Esophagus (tissue), 2 donors: Measurements from ENCODE around the gene NDUFV3. TPM values are rescaled to one million over a fixed set of nuclear protein-coding genes. Genes with fewer than 3 reads are reported as not detected.
"Not testable (repeated sequence)": the region's sequence is repeated elsewhere in the genome, so short reads cannot be mapped to it uniquely, and the experiment has no call there.

ENCODE experiments used
- H3K27ac ChIP-seq, 2 donors: one replicate each; pipeline ENCODE4 v1.5.1; 2013; ENCODE audit warnings: low read depth in 2 of 2, mild to moderate bottlenecking in 2 of 2, inconsistent platforms in 1 of 2, low read length in 1 of 2, moderate library complexity in 1 of 2
- H3K27me3 ChIP-seq, 2 donors: one replicate each; pipeline ENCODE4 v1.6.1; 2013; ENCODE audit warnings: low read length in 2 of 2, control low read depth in 1 of 2, mild to moderate bottlenecking in 1 of 2; ENCODE audit not compliant: insufficient read depth in 2 of 2, control insufficient read depth in 1 of 2
- H3K36me3 ChIP-seq, 2 donors: one replicate each; pipeline ENCODE4 v1.6.1; 2013; ENCODE audit warnings: low read length in 1 of 2; ENCODE audit not compliant: control insufficient read depth in 2 of 2, insufficient read depth in 2 of 2
- H3K4me1 ChIP-seq, 2 donors: one replicate each; pipeline ENCODE4 v1.6.1; 2013; ENCODE audit warnings: low read length in 1 of 2; ENCODE audit not compliant: control insufficient read depth in 2 of 2, insufficient read depth in 2 of 2
- H3K4me3 ChIP-seq, 2 donors: one replicate each; pipeline ENCODE4 v1.5.1; 2013; ENCODE audit warnings: low read length in 2 of 2, mild to moderate bottlenecking in 2 of 2, low read depth in 1 of 2, moderate library complexity in 1 of 2
- H3K9me3 ChIP-seq, 2 donors: one replicate each; pipeline ENCODE4 v1.6.1; 2013; ENCODE audit warnings: mild to moderate bottlenecking in 2 of 2, low read depth in 1 of 2, low read length in 1 of 2, moderate library complexity in 1 of 2; ENCODE audit not compliant: control insufficient read depth in 2 of 2, insufficient read depth in 1 of 2
- WGBS, 2 donors: extraction: QIAGEN DNeasy Blood & Tissue Kit; methylation state at CpG; one replicate each; pipeline ENCODE4 v1.1.7; 2013; 5-methylcytosine and 5-hydroxymethylcytosine counted together
- polyA plus RNA-seq, 2 donors: library from polyadenylated mRNA; stranded (reverse); fragments of 200-250 nt; gene quantifications; one replicate each; pipeline ENCODE4 v1.2.3, GENCODE V29; 2013
- donor health status: healthy with polysubstance abuse.
- donor health status: Bipolar disorder and iron deficiency.

NDUFV3 gene
- polyA plus RNA-seq, 2 donors: 14.9 to 17.5 TPM

GRCh38 chr21:42913476-42913875, 20.4 kb downstream of the NDUFV3 start:
- H3K27ac ChIP-seq: no peak overlapping the region
- 70 to 89% methylated on average over 7 of the region's 7 CpGs for WGBS, 2 donors
- no peaks in the 10 kb centered on the region for H3K27me3 ChIP-seq
- no peak overlapping the region for H3K4me3 ChIP-seq
- no peaks in the 10 kb centered on the region for H3K9me3 ChIP-seq
- H3K36me3 ChIP-seq: peaks cover 0 to 7% of the 10 kb centered on the region in 2 donors
- H3K4me1 ChIP-seq: no peaks in the 10 kb centered on the region

DNA sequence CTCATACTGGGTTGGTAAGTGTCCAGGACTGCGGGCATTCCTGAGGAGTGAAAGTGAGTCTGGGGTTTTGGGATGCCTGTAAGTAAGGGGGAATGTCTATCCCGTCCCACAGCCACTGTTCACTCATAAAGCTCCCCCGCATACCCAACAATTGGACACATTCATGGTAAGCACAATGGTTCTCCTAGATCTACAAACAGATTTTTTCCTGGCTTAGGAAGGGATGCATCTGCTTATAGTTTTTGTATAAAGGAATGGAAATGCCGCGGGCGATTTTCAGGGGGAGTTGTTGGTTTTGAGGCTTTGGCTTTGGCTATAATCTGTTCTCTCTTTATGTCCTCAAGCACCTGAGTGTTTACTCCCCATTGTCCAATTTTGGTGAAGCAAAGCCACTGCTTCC, 25.2 kb downstream of the NDUFV3 start:
- WGBS, 2 donors: 89 to 94% methylated on average over 6 of the region's 6 CpGs
- H3K9me3 ChIP-seq: no peaks in the 10 kb centered on the region
- no peaks in the 10 kb centered on the region for H3K4me1 ChIP-seq
- no peak overlapping the region for H3K4me3 ChIP-seq
- H3K27me3 ChIP-seq: no peaks in the 10 kb centered on the region
- no peak overlapping the region for H3K27ac ChIP-seq
- no peaks in the 10 kb centered on the region for H3K36me3 ChIP-seq

DNA sequence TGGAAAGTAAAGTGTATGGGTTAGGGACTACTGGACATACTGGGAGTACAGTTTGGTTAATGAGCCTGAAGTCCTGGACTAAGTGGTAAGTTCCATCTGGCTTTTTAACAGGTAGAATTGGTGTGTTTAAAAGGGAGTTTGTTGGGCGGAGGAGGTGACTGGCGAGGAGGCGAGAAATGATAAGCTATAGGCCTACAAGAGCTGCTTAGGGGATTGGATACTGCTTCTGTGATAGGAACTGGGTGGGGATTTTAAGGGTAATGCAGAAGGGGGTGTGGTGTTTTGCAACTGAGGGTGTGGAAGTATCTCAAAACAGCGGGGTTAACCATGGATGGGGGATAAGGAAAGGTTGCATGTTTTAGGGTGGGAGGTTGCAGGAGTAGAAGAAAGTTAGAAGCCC, 28.8 kb downstream of the NDUFV3 start:
- Histone ChIP-seq H3K27ac (no peak overlapping the region), H3K9me3 (no peaks in the 10 kb centered on the region), H3K4me1 (peaks cover 0 to 4% of the 10 kb centered on the region in 2 donors), H3K27me3 (no peaks in the 10 kb centered on the region), H3K36me3 (no peaks in the 10 kb centered on the region), H3K4me3 (no peak overlapping the region)
- WGBS, 2 donors: 82 to 89% methylated on average over 4 of the region's 4 CpGs

GRCh38 chr21:42922918-42923317, 29.8 kb downstream of the NDUFV3 start:
- Histone ChIP-seq H3K9me3 (no peaks in the 10 kb centered on the region), H3K4me1 (peaks cover 0 to 4% of the 10 kb centered on the region in 2 donors), H3K4me3 (no peak overlapping the region), H3K27ac (no peak overlapping the region), H3K36me3 (no peaks in the 10 kb centered on the region), H3K27me3 (no peaks in the 10 kb centered on the region)
- 90 to 92% methylated on average over 18 of the region's 18 CpGs for WGBS, 2 donors

DNA sequence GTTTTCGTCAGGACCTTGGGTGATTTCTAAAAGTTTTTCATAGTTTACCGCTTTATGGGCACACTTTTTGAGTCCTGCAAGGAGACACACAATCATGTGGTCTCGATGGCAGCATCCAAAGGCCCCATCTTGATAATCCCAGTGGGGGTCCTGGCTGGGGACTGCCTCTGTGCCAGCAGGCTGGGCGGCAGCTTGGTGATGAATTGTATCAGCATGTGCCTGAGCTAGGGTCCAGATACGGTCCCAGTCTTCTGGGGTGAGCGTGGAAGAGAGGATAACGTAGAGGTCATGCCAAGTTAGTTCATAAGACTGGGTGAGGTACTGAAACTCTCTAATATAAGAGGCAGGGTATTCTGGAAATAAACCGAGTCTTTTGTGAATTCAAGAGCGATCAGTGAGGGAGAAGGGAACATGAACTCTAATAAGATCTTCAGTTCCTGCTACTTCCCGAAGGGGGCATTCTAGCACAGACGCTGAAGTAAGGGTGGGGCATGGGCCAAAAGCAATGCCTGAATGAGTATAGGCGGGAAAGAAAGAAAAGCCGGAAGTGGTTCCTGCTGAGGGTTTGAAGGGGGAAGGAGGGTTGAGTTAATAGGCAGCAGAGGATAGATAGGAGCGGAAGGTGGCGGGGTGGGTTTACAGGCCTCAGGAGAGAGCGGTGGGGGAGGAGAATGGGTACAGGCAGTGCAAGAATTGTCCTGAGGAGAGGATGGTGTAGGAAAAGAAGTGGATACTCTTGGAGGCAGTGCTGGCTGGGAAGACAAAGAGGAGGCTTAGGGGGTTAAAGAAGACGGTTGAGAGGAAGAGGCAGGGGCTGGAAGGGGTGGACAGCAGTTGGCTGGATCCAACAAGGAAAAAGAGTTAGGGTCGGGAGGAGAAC, 30.7 kb downstream of the NDUFV3 start:
- Histone ChIP-seq H3K27ac (no peak overlapping the region), H3K4me3 (no peak overlapping the region), H3K36me3 (no peaks in the 10 kb centered on the region), H3K27me3 (no peaks in the 10 kb centered on the region), H3K9me3 (no peaks in the 10 kb centered on the region), H3K4me1 (peaks cover 0 to 4% of the 10 kb centered on the region in 2 donors)
- WGBS, 2 donors: 21% methylated on average over 18 of the region's 18 CpGs

- Histone ChIP-seq H3K9me3 (no peaks in the 10 kb centered on the region), H3K36me3 (no peaks in the 10 kb centered on the region), H3K27ac (no peak overlapping the region), H3K4me1 (peaks cover 0 to 4% of the 10 kb centered on the region in 2 donors), H3K27me3 (no peaks in the 10 kb centered on the region), H3K4me3 (no peak overlapping the region)
- 88 to 90% methylated on average over 6 of the region's 6 CpGs for WGBS, 2 donors
Observed at GRCh38 chr21:42924433-42924751, 31.3 kb downstream of the NDUFV3 start.

DNA sequence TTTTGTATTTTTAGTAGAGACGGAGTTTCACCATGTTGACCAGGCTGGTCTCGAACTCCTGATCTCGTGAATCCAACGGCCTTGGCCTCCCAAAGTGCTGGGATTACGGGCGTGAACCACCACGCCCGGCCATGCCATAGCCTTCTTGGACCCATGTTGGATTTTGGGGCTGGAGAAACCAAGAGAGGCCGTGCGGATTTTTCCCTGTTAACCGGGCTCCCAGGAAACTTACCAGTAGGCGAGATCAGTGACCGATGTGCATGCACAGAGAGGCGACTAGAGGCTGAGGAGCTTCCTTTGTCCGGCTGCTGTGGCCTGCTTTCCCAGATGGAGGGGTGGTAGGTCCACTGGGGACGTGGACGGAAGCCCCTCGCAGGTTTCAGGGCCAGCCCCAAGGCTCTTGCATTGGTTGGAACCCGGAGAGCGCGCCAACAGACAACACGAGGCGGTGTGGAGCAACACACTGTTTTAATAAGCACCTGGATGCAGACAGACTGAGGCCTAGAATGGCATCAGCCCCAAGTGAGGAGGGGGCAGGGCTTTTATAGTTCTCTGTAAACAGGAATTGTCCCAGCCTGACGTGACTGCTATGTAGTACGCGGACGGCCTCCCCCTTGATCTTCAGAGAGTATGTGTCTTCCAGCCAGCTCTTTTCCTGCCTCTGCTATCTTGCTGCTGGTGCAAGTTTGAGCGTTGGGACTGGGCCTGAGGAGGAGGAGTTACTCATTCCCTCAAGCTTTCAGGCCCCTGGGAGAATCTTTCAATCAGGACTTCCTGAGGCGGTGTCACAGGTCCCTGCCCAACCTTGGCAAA, 32.2 kb downstream of the NDUFV3 start, which contains the start of gene ERVH48-1:
ERVH48-1 (minus strand) TSS at position 517 of the 813 bp plus-strand sequence. CDS start 6,624 bp downstream, outside the sequence.
- Histone ChIP-seq H3K9me3 (no peaks in the 10 kb centered on the region), H3K4me3 (no peak within 1 kb of the TSS), H3K4me1 (peaks cover 0 to 4% of the 10 kb centered on the region in 2 donors), H3K27ac (no peak within 1 kb of the TSS), H3K27me3 (no peaks in the 10 kb centered on the region), H3K36me3 (no peaks in the 10 kb centered on the region)
- 90% methylated on average over 29 of the region's 29 CpGs for WGBS, 2 donors

- not testable (repeated sequence) for H3K9me3 ChIP-seq, H3K4me3 ChIP-seq, H3K27me3 ChIP-seq, H3K36me3 ChIP-seq, H3K4me1 ChIP-seq, H3K27ac ChIP-seq
- WGBS, 2 donors: 91 to 92% methylated on average over 23 of the region's 23 CpGs
Observed at GRCh38 chr21:42927474-42928200, 34.5 kb downstream of the NDUFV3 start.

DNA sequence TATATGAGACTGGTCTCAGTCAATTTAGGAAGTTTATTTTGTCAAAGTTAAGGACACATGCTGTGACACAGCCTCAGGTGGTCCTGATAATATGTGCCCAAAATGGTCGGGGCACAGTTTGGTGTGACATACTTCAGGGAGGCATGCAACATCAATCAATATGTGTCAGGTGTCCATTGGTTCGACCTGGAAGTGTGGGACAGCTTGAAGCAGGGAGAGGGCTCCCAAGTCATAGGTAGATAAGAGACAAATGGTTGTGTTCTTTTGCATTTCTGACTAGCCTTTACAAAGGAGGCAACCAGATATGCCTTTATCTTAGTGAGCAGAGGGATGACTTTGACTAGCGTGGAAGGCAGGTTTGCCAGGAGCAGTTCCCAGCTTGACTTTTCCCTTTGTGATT, 36.9 kb downstream of the NDUFV3 start:
- 65 to 70% methylated on average over 3 of the region's 3 CpGs for WGBS, 2 donors
- no peak overlapping the region for H3K27ac ChIP-seq
- H3K9me3 ChIP-seq: no peaks in the 10 kb centered on the region
- no peaks in the 10 kb centered on the region for H3K36me3 ChIP-seq
- H3K4me1 ChIP-seq: no peaks in the 10 kb centered on the region
- H3K4me3 ChIP-seq: no peak overlapping the region
- H3K27me3 ChIP-seq: no peaks in the 10 kb centered on the region
